ENCODE measurements around the gene TUG1.

The TUG1 gene

GRCh38 chr22:31022516-31022915, 53.5 kb downstream of the TUG1 start:
- TF ChIP-seq, protein P1, sequence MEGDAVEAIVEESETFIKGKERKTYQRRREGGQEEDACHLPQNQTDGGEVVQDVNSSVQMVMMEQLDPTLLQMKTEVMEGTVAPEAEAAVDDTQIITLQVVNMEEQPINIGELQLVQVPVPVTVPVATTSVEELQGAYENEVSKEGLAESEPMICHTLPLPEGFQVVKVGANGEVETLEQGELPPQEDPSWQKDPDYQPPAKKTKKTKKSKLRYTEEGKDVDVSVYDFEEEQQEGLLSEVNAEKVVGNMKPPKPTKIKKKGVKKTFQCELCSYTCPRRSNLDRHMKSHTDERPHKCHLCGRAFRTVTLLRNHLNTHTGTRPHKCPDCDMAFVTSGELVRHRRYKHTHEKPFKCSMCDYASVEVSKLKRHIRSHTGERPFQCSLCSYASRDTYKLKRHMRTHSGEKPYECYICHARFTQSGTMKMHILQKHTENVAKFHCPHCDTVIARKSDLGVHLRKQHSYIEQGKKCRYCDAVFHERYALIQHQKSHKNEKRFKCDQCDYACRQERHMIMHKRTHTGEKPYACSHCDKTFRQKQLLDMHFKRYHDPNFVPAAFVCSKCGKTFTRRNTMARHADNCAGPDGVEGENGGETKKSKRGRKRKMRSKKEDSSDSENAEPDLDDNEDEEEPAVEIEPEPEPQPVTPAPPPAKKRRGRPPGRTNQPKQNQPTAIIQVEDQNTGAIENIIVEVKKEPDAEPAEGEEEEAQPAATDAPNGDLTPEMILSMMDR (conservative IDR thresholded peaks at IDR 0.05; ENCODE audit: low read length) = no peak
- DNase-seq (ENCODE audit: low read depth) = no peak
- H3K4me3 ChIP-seq (ENCODE audit: low read length) = no peak overlapping the region

All from AG10803 (cell line).